SK-N-SH (cell line): ENCODE measurements around the gene LTA4H. TPM values are rescaled to one million over a fixed set of nuclear protein-coding genes. Genes with fewer than 3 reads are reported as not detected.

ENCODE experiments used
- CTCF ChIA-PET: fragments of 300-600, 350-600 bp; formaldehyde crosslinking; extraction: SDS; loops from one replicate; lab custom pipeline; 2021; lab: Yijun Ruan, JAX
- POLR2A ChIA-PET: fragments of 350-600 bp; sonication (Branson Sonifier 250); formaldehyde crosslinking; extraction: SDS; loops from one replicate; lab custom pipeline; 2020; ENCODE audit warnings: antibody characterized with exemption, inconsistent platforms; lab: Yijun Ruan, JAX
- DNase-seq: peaks from one replicate; pipeline ENCODE4 v3.0.0; 2012
- H2AFZ ChIP-seq: fragments of 200-600 bp; sonication (generic); 2 replicates; pipeline ENCODE4 v1.8.1; 2016; ENCODE audit warnings: antibody characterized with exemption, mild to moderate bottlenecking, low read depth
- H3F3A ChIP-seq: fragments of 200-600 bp; sonication (generic); replicated peaks from 2 replicates; pipeline ENCODE3; 2016; ENCODE audit warnings: antibody characterized with exemption, mild to moderate bottlenecking; ENCODE audit not compliant: insufficient read depth
- H3K27ac ChIP-seq, 2 experiments: fragments of 200-500 bp in 1 of 2; fragments of 200-600 bp in 1 of 2; sonication (Bioruptor generic) in 1 of 2; sonication (generic), shearing (Covaris generic) in 1 of 2; 2 replicates each; pipeline versions ENCODE4 v1.5.1 to v1.6.1; 2014 to 2016; ENCODE audit warnings: low read depth in 2 of 2, inconsistent platforms in 1 of 2, low read length in 1 of 2, mild to moderate bottlenecking in 1 of 2, mixed read lengths in 1 of 2
- H3K27me3 ChIP-seq: fragments of 200-600 bp; sonication (generic), shearing (Covaris generic); 2 replicates; pipeline ENCODE4 v1.6.1; 2016; ENCODE audit warnings: mixed run types; ENCODE audit not compliant: insufficient read depth
- H3K36me3 ChIP-seq, 2 experiments: fragments of 200-500 bp in 1 of 2; fragments of 200-600 bp in 1 of 2; sonication (Bioruptor generic) in 1 of 2; sonication (generic) in 1 of 2; replicated peaks in 1 of 2; 2 replicates each; pipeline versions ENCODE3 to v1.5.1; 2014 to 2016; ENCODE audit warnings: low read length in 1 of 2, mild to moderate bottlenecking in 1 of 2; ENCODE audit not compliant: insufficient read depth in 2 of 2, control insufficient read depth in 1 of 2
- H3K4me1 ChIP-seq, 2 experiments: fragments of 200-500 bp in 1 of 2; fragments of 200-600 bp in 1 of 2; sonication (Bioruptor generic) in 1 of 2; sonication (generic), shearing (Covaris generic) in 1 of 2; 2 replicates each; pipeline versions ENCODE4 v1.5.1 to v1.6.1; 2014 to 2016; ENCODE audit warnings: low read depth in 1 of 2, low read length in 1 of 2, mixed run types in 1 of 2; ENCODE audit not compliant: insufficient read depth in 2 of 2, control insufficient read depth in 1 of 2
- H3K4me2 ChIP-seq: fragments of 200-600 bp; sonication (generic), shearing (Covaris generic); 2 replicates; pipeline ENCODE4 v1.6.1; 2017; ENCODE audit warnings: mixed run types
- H3K4me3 ChIP-seq, 2 experiments: fragments of 200-500 bp in 1 of 2; fragments of 200-600 bp in 1 of 2; sonication (Bioruptor generic) in 1 of 2; sonication (generic), shearing (Covaris generic) in 1 of 2; 2 replicates each; pipeline versions ENCODE4 v1.5.1 to v1.8.1; 2014 to 2016; ENCODE audit warnings: low read depth in 2 of 2, inconsistent platforms in 1 of 2, low read length in 1 of 2, mild to moderate bottlenecking in 1 of 2, mixed read lengths in 1 of 2, moderate library complexity in 1 of 2
- H3K79me2 ChIP-seq: fragments of 200-600 bp; sonication (generic); 2 replicates; pipeline ENCODE4 v1.8.1; 2017; ENCODE audit warnings: mild to moderate bottlenecking; ENCODE audit not compliant: insufficient read depth
- H3K9ac ChIP-seq: fragments of 200-600 bp; sonication (generic); 2 replicates; pipeline ENCODE4 v1.6.1; 2017; ENCODE audit warnings: mixed run types
- H3K9me2 ChIP-seq: fragments of 200-600 bp; sonication (generic); 2 replicates; pipeline ENCODE4 v1.6.1; 2017; ENCODE audit warnings: mixed run types
- H3K9me3 ChIP-seq: fragments of 200-600 bp; sonication (generic); 2 replicates; pipeline ENCODE4 v1.6.1; 2017; ENCODE audit warnings: mixed run types, mild to moderate bottlenecking, moderate library complexity
- H4K20me1 ChIP-seq: fragments of 200-600 bp; sonication (generic); 2 replicates; pipeline ENCODE4 v1.6.1; 2017; ENCODE audit warnings: mild to moderate bottlenecking, mixed run types; ENCODE audit not compliant: insufficient read depth
- CHD2 ChIP-seq: fragments of 150-350 bp; IDR thresholded peaks from 2 replicates; pipeline ENCODE4 v1.6.1; 2018; ENCODE audit warnings: low read length; ENCODE audit not compliant: partially characterized antibody
- CTCF ChIP-seq: fragments of 200-600 bp; sonication (generic); IDR thresholded peaks from 2 replicates; pipeline ENCODE4 v1.6.1; 2017; ENCODE audit warnings: antibody characterized with exemption, mild to moderate bottlenecking, moderate library complexity
- ELF1 ChIP-seq: IDR thresholded peaks from 2 replicates; pipeline ENCODE4 v1.4.0; 2012
- FOSL2 ChIP-seq: IDR thresholded peaks from 2 replicates; pipeline ENCODE4 v1.4.0; 2012; ENCODE audit warnings: low read depth, mild to moderate bottlenecking, moderate library complexity, borderline replicate concordance
- FOXJ3 ChIP-seq: sonication (generic); formaldehyde crosslinking; IDR thresholded peaks from 2 replicates; pipeline ENCODE4 v1.5.1; 2020; ENCODE audit warnings: mild to moderate bottlenecking, missing genetic modification reagents
- FOXM1 ChIP-seq: IDR thresholded peaks from 2 replicates; pipeline ENCODE4 v1.4.0; 2012; ENCODE audit warnings: low read depth, mild to moderate bottlenecking
- IRF3 ChIP-seq: fragments of 150-350 bp; IDR thresholded peaks from 2 replicates; pipeline ENCODE4 v1.6.1; 2016; ENCODE audit warnings: mild to moderate bottlenecking, low read depth, low read length
- MAX ChIP-seq: IDR thresholded peaks from 2 replicates; pipeline ENCODE4 v1.4.0; 2012; ENCODE audit warnings: low read depth
- MEF2A ChIP-seq: IDR thresholded peaks from 2 replicates; pipeline ENCODE4 v1.4.0; 2012; ENCODE audit warnings: low read depth, borderline replicate concordance
- NFIC ChIP-seq: IDR thresholded peaks from 2 replicates; pipeline ENCODE4 v1.4.0; 2012; ENCODE audit warnings: borderline replicate concordance
- NRF1 ChIP-seq: IDR thresholded peaks from 2 replicates; pipeline ENCODE4 v1.6.1; 2012; ENCODE audit warnings: low read depth, mild to moderate bottlenecking, low read length
- REST ChIP-seq: IDR thresholded peaks from 2 replicates; pipeline ENCODE4 v1.6.1; 2012; ENCODE audit warnings: mild to moderate bottlenecking, low read depth, low read length, moderate library complexity
- RXRA ChIP-seq: IDR thresholded peaks from 2 replicates; pipeline ENCODE4 v1.4.0; 2012; ENCODE audit warnings: low read depth, mild to moderate bottlenecking, borderline replicate concordance
- TAF1 ChIP-seq: IDR thresholded peaks from 2 replicates; pipeline ENCODE4 v1.6.1; 2012; ENCODE audit warnings: low read depth, mild to moderate bottlenecking, low read length, moderate library complexity, borderline replicate concordance
- TCF12 ChIP-seq: IDR thresholded peaks from 2 replicates; pipeline ENCODE4 v1.4.0; 2012
- TEAD4 ChIP-seq: IDR thresholded peaks from 2 replicates; pipeline ENCODE4 v1.4.0; 2012; ENCODE audit warnings: mild to moderate bottlenecking, borderline replicate concordance; ENCODE audit not compliant: insufficient read depth
- USF2 ChIP-seq: fragments of 150-350 bp; IDR thresholded peaks from 2 replicates; pipeline ENCODE4 v1.6.1; 2017; ENCODE audit warnings: antibody characterized with exemption, low read length, low read depth, borderline replicate concordance
- WGBS: methylation state at CpG from one replicate; pipeline ENCODE4 v1.1.6; 2017; ENCODE audit warnings: low lambda C conversion rate; 5-methylcytosine and 5-hydroxymethylcytosine counted together
- polyA plus RNA-seq, 3 experiments: library from polyadenylated mRNA; depleted of rRNA; stranded (reverse); fragments of >200 nt; gene quantifications; 2 replicates each; pipeline ENCODE4 v1.2.3, GENCODE V29; 2012

The LTA4H gene
- polyA plus RNA-seq, 1 of the 3 experiments (the other 2 are of a cell fraction), result 55.9 TPM

- no peak for TF ChIP-seq IRF3
- no peak for TF ChIP-seq CHD2
- no peak for TF ChIP-seq CTCF
- TF ChIP-seq RXRA, result no peak
- TF ChIP-seq NFIC, result no peak
Measured at GRCh38 chr12:95955549-95956159, 79.7 kb downstream of the LTA4H start (continued).

GRCh38 chr12:95953000-95953399 lies 82.4 kb downstream of the LTA4H start:
- WGBS, result 35% methylated on average over 1 of the region's 1 CpG
- H3K79me2 ChIP-seq, result no peaks in the 10 kb centered on the region
- H3K4me1 ChIP-seq, result no peaks in the 10 kb centered on the region
- no peaks in the 10 kb centered on the region for H3K27me3 ChIP-seq
- no peaks in the 10 kb centered on the region for H3K9me2 ChIP-seq
- no peak overlapping the region for H3K4me2 ChIP-seq
- ChIA-PET POLR2A (interaction anchor here (1.3 kb wide), 1 partner anchor 9 kb away, joined by 7 read pairs; the partner anchor contains the start of gene AMDHD1), CTCF (interaction anchor here (1.4 to 6.1 kb wide), 3 partner anchors 9 to 46 kb away, joined by 3 to 37 read pairs (median 26); partner anchors contain the start of genes AMDHD1 and CCDC38)
- no peaks in the 10 kb centered on the region for H3K9me3 ChIP-seq
- no peaks in the 10 kb centered on the region for H3K36me3 ChIP-seq
- H3K9ac ChIP-seq, result no peak overlapping the region
- H2AFZ ChIP-seq, result no peak overlapping the region
- H3K27ac ChIP-seq, result no peak overlapping the region
- no peaks in the 10 kb centered on the region for H4K20me1 ChIP-seq
- no peaks in the 10 kb centered on the region for H3F3A ChIP-seq
- DNase-seq, result no peak
- no peak overlapping the region for H3K4me3 ChIP-seq
- TF ChIP-seq TEAD4, result no peak
- no peak for TF ChIP-seq NRF1
- no peak for TF ChIP-seq CHD2
- TF ChIP-seq TAF1, result no peak
- no peak for TF ChIP-seq FOSL2
- no peak for TF ChIP-seq REST
- no peak for TF ChIP-seq FOXM1
- no peak for TF ChIP-seq CTCF
- no peak for TF ChIP-seq ELF1
- no peak for TF ChIP-seq IRF3
- TF ChIP-seq MAX, result no peak
- TF ChIP-seq NFIC, result no peak
- no peak for TF ChIP-seq TCF12
- TF ChIP-seq MEF2A, result no peak
- TF ChIP-seq USF2, result no peak
- no peak for TF ChIP-seq FOXJ3
